ENCODE data around the gene KCNIP3. TPM values are rescaled to one million over a fixed set of nuclear protein-coding genes. Genes with fewer than 3 reads are reported as not detected.

Gene KCNIP3
- total RNA-seq, 1 donor from 2014 or later = under 0.01 TPM

DNA sequence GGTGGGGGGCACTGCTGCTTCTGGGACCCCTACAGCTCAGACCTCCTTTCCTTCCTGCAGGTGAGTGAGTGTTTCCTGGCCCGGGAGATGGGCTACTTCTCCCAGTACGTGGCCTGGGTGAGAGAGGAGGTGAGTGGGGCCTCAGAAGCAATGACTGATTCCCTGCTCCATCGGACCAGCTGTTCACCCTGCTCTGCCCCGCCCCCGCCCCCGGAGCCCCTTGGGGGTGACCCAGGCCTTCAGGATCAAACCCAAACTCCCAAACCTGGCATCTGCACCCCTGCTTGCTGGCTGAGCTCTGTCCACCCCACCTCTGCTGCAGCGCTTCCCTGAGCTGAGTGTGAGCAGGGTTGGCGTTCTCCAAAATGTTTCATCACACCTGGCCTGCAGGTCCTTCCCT is 9.8 kb upstream of the KCNIP3 start:
- Histone ChIP-seq H3K36me3 (ENCODE audit: control insufficient read depth, insufficient read depth, low read length) (peaks cover 37% of the 10 kb centered on the region), H3K27me3 (ENCODE audit: control insufficient read depth, insufficient read depth, low read length) (no peaks in the 10 kb centered on the region), H3K4me3 (ENCODE audit: low read depth, low read length) (no peak overlapping the region)
- DNase-seq (ENCODE audit: low read depth) = no peak
- TF ChIP-seq, protein P1, sequence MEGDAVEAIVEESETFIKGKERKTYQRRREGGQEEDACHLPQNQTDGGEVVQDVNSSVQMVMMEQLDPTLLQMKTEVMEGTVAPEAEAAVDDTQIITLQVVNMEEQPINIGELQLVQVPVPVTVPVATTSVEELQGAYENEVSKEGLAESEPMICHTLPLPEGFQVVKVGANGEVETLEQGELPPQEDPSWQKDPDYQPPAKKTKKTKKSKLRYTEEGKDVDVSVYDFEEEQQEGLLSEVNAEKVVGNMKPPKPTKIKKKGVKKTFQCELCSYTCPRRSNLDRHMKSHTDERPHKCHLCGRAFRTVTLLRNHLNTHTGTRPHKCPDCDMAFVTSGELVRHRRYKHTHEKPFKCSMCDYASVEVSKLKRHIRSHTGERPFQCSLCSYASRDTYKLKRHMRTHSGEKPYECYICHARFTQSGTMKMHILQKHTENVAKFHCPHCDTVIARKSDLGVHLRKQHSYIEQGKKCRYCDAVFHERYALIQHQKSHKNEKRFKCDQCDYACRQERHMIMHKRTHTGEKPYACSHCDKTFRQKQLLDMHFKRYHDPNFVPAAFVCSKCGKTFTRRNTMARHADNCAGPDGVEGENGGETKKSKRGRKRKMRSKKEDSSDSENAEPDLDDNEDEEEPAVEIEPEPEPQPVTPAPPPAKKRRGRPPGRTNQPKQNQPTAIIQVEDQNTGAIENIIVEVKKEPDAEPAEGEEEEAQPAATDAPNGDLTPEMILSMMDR (IDR thresholded peaks at IDR 0.05; ENCODE audit: insufficient read depth, low read length, severe bottlenecking) = no peak
- no peak for FAIRE-seq

DNA sequence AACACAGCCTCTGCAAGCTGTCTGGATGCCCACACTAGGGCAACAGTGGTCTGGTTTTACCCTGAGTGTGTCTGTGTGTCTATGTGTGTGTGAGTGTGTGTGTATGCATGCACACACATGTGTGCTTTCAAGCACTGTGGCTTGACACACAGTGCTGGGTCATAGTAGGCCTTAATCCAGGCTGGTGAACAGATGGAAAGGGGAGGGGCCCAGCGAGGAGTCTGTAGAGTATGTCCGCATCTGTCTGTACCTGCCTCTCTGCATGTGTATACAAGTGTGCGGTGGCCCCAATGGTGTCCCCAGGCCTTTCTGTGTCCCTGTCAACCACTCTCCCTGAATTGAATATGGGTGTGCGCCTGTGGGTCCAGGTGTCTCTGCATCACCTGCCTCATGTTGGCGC is 9.3 kb upstream of the KCNIP3 start:
- no peaks in the 10 kb centered on the region for H3K27me3 ChIP-seq (ENCODE audit: control insufficient read depth, insufficient read depth, low read length)
- H3K4me3 ChIP-seq (ENCODE audit: low read depth, low read length) = no peak overlapping the region
- peaks cover 35% of the 10 kb centered on the region for H3K36me3 ChIP-seq (ENCODE audit: control insufficient read depth, insufficient read depth, low read length)
- peak; percentile 64 for FAIRE-seq
- TF ChIP-seq, protein P1 (IDR thresholded peaks at IDR 0.05; ENCODE audit: insufficient read depth, low read length, severe bottlenecking) = no peak
- no peak for DNase-seq (ENCODE audit: low read depth)

DNA sequence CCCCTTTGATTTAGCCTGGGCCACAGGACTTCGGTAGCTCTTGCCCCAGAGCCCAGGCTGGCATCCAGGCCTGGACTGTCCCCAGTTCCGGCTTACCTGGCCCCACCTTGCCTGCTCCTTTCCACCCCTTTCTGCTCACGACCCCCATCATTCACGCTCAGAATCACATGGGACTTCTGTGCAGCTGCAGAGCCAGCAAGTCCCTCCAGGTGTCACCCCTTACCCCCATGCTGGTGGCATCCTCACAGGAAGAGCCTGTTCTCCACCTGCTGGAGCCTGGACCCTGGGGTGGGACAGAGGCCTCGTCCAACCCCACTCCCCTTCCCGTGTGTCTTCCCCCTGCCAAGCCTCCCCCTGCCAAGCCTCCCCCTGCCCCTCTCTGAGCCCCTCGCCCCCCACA is 7.9 kb upstream of the KCNIP3 start:
- TF ChIP-seq, protein P1 (IDR thresholded peaks at IDR 0.05; ENCODE audit: insufficient read depth, low read length, severe bottlenecking) = no peak
- H3K36me3 ChIP-seq (ENCODE audit: control insufficient read depth, insufficient read depth, low read length) = peaks cover 32% of the 10 kb centered on the region

DNA sequence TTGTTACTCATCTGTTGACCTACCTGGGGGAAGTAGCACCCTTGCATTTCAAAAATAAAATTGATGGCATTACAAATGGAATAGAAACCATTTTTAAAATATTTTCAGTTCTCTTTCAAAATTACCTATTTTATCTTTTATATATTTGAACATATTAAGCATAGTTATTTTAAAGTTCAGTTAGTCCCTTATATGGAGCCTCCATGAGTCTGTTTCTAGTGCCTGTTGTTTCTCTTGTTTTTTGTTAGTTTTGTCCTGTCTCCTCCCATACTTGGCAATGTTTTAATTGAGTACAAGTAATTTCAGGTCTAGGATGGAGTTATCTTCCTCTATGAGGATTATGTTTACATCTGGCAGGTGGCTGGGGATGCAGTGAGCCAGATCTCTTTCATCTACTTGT is 5.9 kb upstream of the KCNIP3 start:
- Histone ChIP-seq H3K36me3 (ENCODE audit: control insufficient read depth, insufficient read depth, low read length) (peaks cover 27% of the 10 kb centered on the region), H3K27me3 (ENCODE audit: control insufficient read depth, insufficient read depth, low read length) (peaks cover 1% of the 10 kb centered on the region), H3K4me3 (ENCODE audit: low read depth, low read length) (no peak overlapping the region)
- FAIRE-seq (no peak), DNase-seq (ENCODE audit: low read depth) (no peak)
- TF ChIP-seq, protein P1 (IDR thresholded peaks at IDR 0.05; ENCODE audit: insufficient read depth, low read length, severe bottlenecking) = no peak

More for the DNA sequence above, 7.9 kb upstream of the KCNIP3 start:
- FAIRE-seq = no peak
- DNase-seq (ENCODE audit: low read depth) = no peak
- H3K4me3 ChIP-seq (ENCODE audit: low read depth, low read length) = no peak overlapping the region
- no peaks in the 10 kb centered on the region for H3K27me3 ChIP-seq (ENCODE audit: control insufficient read depth, insufficient read depth, low read length)

DNA sequence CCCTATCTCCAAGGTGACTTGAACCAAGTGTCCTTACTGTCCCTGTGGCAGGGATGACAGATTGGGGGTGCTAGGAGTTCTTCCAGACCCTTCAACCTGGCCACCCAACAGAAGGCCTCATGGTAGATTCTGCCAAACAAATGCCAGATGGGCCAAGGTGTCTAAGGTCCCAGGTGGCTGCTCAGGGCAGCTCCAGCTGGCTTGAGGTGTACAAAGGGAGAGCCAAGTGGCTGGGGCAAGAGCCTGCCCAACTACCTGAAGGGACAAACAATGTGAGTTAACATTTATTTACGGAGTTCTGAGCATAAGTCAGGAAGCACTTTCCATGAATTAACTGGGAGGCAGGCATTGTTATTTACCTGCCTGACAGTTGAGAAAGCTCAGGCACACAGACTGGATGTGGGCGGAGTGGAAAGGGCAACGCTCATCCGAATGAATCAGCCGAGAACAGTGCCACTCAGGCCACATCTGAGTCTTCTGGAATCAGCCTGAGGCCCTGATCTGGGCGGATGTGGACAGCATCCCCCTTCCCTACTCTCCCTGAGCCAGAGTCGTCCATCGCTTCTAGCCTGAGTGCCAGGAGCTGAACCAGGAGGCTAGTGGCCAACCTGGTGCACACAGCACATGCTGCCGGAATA is 4.4 kb upstream of the KCNIP3 start:
- H3K27me3 ChIP-seq (ENCODE audit: control insufficient read depth, insufficient read depth, low read length) = peaks cover 6% of the 10 kb centered on the region
- FAIRE-seq = peak; percentile 40
- H3K36me3 ChIP-seq (ENCODE audit: control insufficient read depth, insufficient read depth, low read length) = peaks cover 19% of the 10 kb centered on the region
- TF ChIP-seq, protein P1 (IDR thresholded peaks at IDR 0.05; ENCODE audit: insufficient read depth, low read length, severe bottlenecking) = no peak
- peak; percentile 76 for DNase-seq (ENCODE audit: low read depth)
- H3K4me3 ChIP-seq (ENCODE audit: low read depth, low read length) = no peak overlapping the region

Data from bronchial epithelial cell (primary cell).